ENCODE results near the gene ETV1.

- TF ChIP-seq, protein P1, sequence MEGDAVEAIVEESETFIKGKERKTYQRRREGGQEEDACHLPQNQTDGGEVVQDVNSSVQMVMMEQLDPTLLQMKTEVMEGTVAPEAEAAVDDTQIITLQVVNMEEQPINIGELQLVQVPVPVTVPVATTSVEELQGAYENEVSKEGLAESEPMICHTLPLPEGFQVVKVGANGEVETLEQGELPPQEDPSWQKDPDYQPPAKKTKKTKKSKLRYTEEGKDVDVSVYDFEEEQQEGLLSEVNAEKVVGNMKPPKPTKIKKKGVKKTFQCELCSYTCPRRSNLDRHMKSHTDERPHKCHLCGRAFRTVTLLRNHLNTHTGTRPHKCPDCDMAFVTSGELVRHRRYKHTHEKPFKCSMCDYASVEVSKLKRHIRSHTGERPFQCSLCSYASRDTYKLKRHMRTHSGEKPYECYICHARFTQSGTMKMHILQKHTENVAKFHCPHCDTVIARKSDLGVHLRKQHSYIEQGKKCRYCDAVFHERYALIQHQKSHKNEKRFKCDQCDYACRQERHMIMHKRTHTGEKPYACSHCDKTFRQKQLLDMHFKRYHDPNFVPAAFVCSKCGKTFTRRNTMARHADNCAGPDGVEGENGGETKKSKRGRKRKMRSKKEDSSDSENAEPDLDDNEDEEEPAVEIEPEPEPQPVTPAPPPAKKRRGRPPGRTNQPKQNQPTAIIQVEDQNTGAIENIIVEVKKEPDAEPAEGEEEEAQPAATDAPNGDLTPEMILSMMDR (IDR thresholded peaks at IDR 0.05), result no peak
- TF ChIP-seq, protein P2, sequence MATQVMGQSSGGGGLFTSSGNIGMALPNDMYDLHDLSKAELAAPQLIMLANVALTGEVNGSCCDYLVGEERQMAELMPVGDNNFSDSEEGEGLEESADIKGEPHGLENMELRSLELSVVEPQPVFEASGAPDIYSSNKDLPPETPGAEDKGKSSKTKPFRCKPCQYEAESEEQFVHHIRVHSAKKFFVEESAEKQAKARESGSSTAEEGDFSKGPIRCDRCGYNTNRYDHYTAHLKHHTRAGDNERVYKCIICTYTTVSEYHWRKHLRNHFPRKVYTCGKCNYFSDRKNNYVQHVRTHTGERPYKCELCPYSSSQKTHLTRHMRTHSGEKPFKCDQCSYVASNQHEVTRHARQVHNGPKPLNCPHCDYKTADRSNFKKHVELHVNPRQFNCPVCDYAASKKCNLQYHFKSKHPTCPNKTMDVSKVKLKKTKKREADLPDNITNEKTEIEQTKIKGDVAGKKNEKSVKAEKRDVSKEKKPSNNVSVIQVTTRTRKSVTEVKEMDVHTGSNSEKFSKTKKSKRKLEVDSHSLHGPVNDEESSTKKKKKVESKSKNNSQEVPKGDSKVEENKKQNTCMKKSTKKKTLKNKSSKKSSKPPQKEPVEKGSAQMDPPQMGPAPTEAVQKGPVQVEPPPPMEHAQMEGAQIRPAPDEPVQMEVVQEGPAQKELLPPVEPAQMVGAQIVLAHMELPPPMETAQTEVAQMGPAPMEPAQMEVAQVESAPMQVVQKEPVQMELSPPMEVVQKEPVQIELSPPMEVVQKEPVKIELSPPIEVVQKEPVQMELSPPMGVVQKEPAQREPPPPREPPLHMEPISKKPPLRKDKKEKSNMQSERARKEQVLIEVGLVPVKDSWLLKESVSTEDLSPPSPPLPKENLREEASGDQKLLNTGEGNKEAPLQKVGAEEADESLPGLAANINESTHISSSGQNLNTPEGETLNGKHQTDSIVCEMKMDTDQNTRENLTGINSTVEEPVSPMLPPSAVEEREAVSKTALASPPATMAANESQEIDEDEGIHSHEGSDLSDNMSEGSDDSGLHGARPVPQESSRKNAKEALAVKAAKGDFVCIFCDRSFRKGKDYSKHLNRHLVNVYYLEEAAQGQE (IDR thresholded peaks at IDR 0.05; ENCODE audit: insufficient read depth in 1 of 2, low read depth in 2 of 2, low read length in 1 of 2), result no peak
- TF ChIP-seq POLR2AphosphoS5 (IDR thresholded peaks at IDR 0.05; ENCODE audit: low read depth, low read length), result no peak
Measured at GRCh38 chr7:13904007-13904406, 85.5 kb downstream of the ETV1 start.

Data from Panc1 (cell line).